ENCODE results near the gene ZFAND6. TPM values are rescaled to one million over a fixed set of nuclear protein-coding genes. Genes with fewer than 3 reads are reported as not detected.

The ZFAND6 gene
- total and polyA plus RNA-seq, 2 donors (not counting 1 experiment from before 2014, with no cell fraction given), result 125 to 325 TPM

- Histone ChIP-seq H3K36me3 (ENCODE audit: control insufficient read depth, insufficient read depth, low read length) (peaks cover 8% of the 10 kb centered on the region), H3K9ac (ENCODE audit: insufficient read depth, low read length) (no peak overlapping the region), H3K27ac (ENCODE audit: insufficient read depth, low read length) (no peak overlapping the region), H3K4me2 (ENCODE audit: extremely low read depth, insufficient read depth, low read length) (no peak overlapping the region), H3K4me3 (replicated peaks in 1 of 4; ENCODE audit: control extremely low read depth in 1 of 4, insufficient read depth in 1 of 4, low read depth in 3 of 4, low read length in 4 of 4) (no peak overlapping the region), H3K79me2 (ENCODE audit: control insufficient read depth, insufficient read depth, low read length) (no peaks in the 10 kb centered on the region), H3K4me1 (ENCODE audit: control insufficient read depth, extremely low read depth, insufficient read depth, low read length) (peaks cover 17% of the 10 kb centered on the region), H4K20me1 (ENCODE audit: control insufficient read depth, extremely low read depth, insufficient read depth, low read length) (no peaks in the 10 kb centered on the region), H3K27me3 (ENCODE audit: control insufficient read depth, insufficient read depth, low read length) (no peaks in the 10 kb centered on the region), H3K9me3 (ENCODE audit: control insufficient read depth, insufficient read depth, low read depth, low read length) (no peaks in the 10 kb centered on the region), H2AFZ (ENCODE audit: low read length) (no peak overlapping the region)
- DNase-seq (ENCODE audit: low read depth in 2 of 2), result no peak
- TF ChIP-seq CTCF (conservative IDR thresholded peaks at IDR 0.05 in 1 of 2, IDR thresholded peaks at IDR 0.05 in 1 of 2; ENCODE audit: low read depth in 1 of 2, low read length in 2 of 2) (no peak), EZH2 (IDR thresholded peaks at IDR 0.05; ENCODE audit: low read length, missing control alignments) (no peak)
Measured at GRCh38 chr15:80156176-80156720, 96.8 kb downstream of the ZFAND6 start.

- Histone ChIP-seq H4K20me1 (ENCODE audit: control insufficient read depth, extremely low read depth, insufficient read depth, low read length) (no peaks in the 10 kb centered on the region), H3K4me2 (ENCODE audit: extremely low read depth, insufficient read depth, low read length) (no peak overlapping the region), H2AFZ (ENCODE audit: low read length) (no peak overlapping the region), H3K27me3 (ENCODE audit: control insufficient read depth, insufficient read depth, low read length) (no peaks in the 10 kb centered on the region), H3K9me3 (ENCODE audit: control insufficient read depth, insufficient read depth, low read depth, low read length) (no peaks in the 10 kb centered on the region), H3K36me3 (ENCODE audit: control insufficient read depth, insufficient read depth, low read length) (peaks cover 8% of the 10 kb centered on the region), H3K4me3 (replicated peaks in 1 of 4; ENCODE audit: control extremely low read depth in 1 of 4, insufficient read depth in 1 of 4, low read depth in 3 of 4, low read length in 4 of 4) (no peak overlapping the region), H3K9ac (ENCODE audit: insufficient read depth, low read length) (no peak overlapping the region), H3K4me1 (ENCODE audit: control insufficient read depth, extremely low read depth, insufficient read depth, low read length) (peaks cover 17% of the 10 kb centered on the region), H3K27ac (ENCODE audit: insufficient read depth, low read length) (no peak overlapping the region), H3K79me2 (ENCODE audit: control insufficient read depth, insufficient read depth, low read length) (no peaks in the 10 kb centered on the region)
- TF ChIP-seq EZH2 (IDR thresholded peaks at IDR 0.05; ENCODE audit: low read length, missing control alignments) (no peak), CTCF (conservative IDR thresholded peaks at IDR 0.05 in 1 of 2, IDR thresholded peaks at IDR 0.05 in 1 of 2; ENCODE audit: low read depth in 1 of 2, low read length in 2 of 2) (no peak)
- DNase-seq (ENCODE audit: low read depth in 2 of 2), result no peak
Measured at GRCh38 chr15:80157215-80157614, 97.7 kb downstream of the ZFAND6 start.

DNA sequence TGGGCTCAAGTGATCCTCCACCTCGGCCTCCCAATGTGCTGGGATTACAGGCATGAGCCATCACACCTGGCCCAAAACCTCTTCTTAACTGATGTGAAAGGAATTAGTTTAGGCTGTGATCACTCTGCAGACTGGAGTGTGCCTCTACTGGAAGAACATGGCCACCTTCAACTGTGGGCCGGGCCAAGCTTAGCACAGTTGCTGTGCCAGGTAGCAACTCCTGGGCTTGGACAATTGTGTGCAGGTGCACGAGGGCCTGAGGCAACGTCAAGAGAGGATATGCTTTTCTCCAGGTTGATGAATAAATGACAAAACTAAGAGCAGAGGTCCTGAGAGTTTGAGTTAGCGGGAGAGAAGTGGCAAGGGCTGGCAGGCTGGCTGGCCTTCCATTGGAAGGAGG, 99.8 kb downstream of the ZFAND6 start:
- H3K4me1 ChIP-seq (ENCODE audit: control insufficient read depth, extremely low read depth, insufficient read depth, low read length), result peaks cover 11% of the 10 kb centered on the region
- H3K9me3 ChIP-seq (ENCODE audit: control insufficient read depth, insufficient read depth, low read depth, low read length), result no peaks in the 10 kb centered on the region
- H4K20me1 ChIP-seq (ENCODE audit: control insufficient read depth, extremely low read depth, insufficient read depth, low read length), result no peaks in the 10 kb centered on the region
- no peak overlapping the region for H3K27ac ChIP-seq (ENCODE audit: insufficient read depth, low read length)
- peaks cover 13% of the 10 kb centered on the region for H3K36me3 ChIP-seq (ENCODE audit: control insufficient read depth, insufficient read depth, low read length)
- no peak for TF ChIP-seq CTCF (conservative IDR thresholded peaks at IDR 0.05 in 1 of 2, IDR thresholded peaks at IDR 0.05 in 1 of 2; ENCODE audit: low read depth in 1 of 2, low read length in 2 of 2)
- no peak for TF ChIP-seq EZH2 (IDR thresholded peaks at IDR 0.05; ENCODE audit: low read length, missing control alignments)
- H3K27me3 ChIP-seq (ENCODE audit: control insufficient read depth, insufficient read depth, low read length), result no peaks in the 10 kb centered on the region
- DNase-seq (ENCODE audit: low read depth in 2 of 2), result no peak
- no peak overlapping the region for H3K4me3 ChIP-seq (replicated peaks in 1 of 4; ENCODE audit: control extremely low read depth in 1 of 4, insufficient read depth in 1 of 4, low read depth in 3 of 4, low read length in 4 of 4)
- no peaks in the 10 kb centered on the region for H3K79me2 ChIP-seq (ENCODE audit: control insufficient read depth, insufficient read depth, low read length)
- no peak overlapping the region for H3K4me2 ChIP-seq (ENCODE audit: extremely low read depth, insufficient read depth, low read length)
- no peak overlapping the region for H3K9ac ChIP-seq (ENCODE audit: insufficient read depth, low read length)
- H2AFZ ChIP-seq (ENCODE audit: low read length), result no peak overlapping the region
